ENCODE data around the gene ALCAM. TPM values are rescaled to one million over a fixed set of nuclear protein-coding genes. Genes with fewer than 3 reads are reported as not detected.

The ALCAM gene
- total RNA-seq, 4 donors from 2014 or later: 5.9 to 151 (median 19.0) TPM

DNA sequence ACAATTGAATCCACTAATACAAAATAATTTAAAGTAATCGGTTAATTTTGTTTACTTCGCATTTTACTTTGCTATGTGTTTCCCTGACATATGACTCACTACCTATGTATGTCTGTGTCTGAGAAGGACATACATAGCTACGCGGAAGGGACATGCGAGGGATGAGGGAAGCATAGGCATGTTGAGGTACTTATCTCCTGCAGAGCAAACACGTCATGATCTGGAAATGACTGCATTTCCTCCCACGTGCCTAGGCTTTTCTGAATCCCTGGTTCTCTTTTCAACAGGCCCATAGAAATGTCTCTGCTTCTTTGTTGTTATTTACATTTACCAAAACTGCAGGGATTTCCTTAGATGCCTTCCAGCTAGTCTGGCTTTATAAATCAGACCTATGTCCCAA is 27.5 kb downstream of the ALCAM start:
- intact Hi-C loops (cut with DNase I; ENCODE audit: low total_unique reads): no loop called here
- no peaks in the 10 kb centered on the region for H3K36me3 ChIP-seq
- TF ChIP-seq CTCF (IDR thresholded peaks at IDR 0.05) (no peak), POLR2A (IDR thresholded peaks at IDR 0.05) (no peak)

DNA sequence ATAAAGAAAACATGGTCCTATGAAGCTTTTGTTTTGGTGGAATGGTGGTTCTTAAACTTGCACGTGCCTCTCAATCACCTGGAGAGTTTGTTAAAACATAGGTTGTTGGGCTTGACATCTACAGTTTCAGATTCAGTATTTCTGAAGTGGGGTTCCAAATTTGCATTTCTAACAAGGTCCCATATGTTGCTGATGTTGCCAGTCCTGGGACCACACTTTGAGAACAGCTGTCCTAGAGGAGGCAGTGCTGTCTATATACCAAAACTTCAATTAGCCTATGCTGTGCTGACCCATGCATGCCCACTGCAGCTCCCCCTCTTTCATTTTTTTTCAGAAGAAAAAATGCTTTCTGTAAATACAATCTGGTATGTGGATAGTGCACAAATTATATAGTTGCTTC is 31.3 kb downstream of the ALCAM start:
- no peaks in the 10 kb centered on the region for H3K36me3 ChIP-seq
- no peaks in the 10 kb centered on the region for H3K4me1 ChIP-seq
- no peak for DNase-seq
- intact Hi-C loops (cut with DNase I; ENCODE audit: low total_unique reads): no loop called here
- H3K27ac ChIP-seq: no peak overlapping the region
- H3K4me3 ChIP-seq: no peak overlapping the region
- H3K9me3 ChIP-seq: no peaks in the 10 kb centered on the region
- no peaks in the 10 kb centered on the region for H3K27me3 ChIP-seq
- TF ChIP-seq CTCF (IDR thresholded peaks at IDR 0.05): no peak
- TF ChIP-seq POLR2A (IDR thresholded peaks at IDR 0.05): no peak

More for the DNA sequence above, 27.5 kb downstream of the ALCAM start:
- DNase-seq: no peak
- Histone ChIP-seq H3K4me3 (no peak overlapping the region), H3K27ac (no peak overlapping the region), H3K4me1 (no peaks in the 10 kb centered on the region), H3K27me3 (no peaks in the 10 kb centered on the region), H3K9me3 (no peaks in the 10 kb centered on the region)

DNA sequence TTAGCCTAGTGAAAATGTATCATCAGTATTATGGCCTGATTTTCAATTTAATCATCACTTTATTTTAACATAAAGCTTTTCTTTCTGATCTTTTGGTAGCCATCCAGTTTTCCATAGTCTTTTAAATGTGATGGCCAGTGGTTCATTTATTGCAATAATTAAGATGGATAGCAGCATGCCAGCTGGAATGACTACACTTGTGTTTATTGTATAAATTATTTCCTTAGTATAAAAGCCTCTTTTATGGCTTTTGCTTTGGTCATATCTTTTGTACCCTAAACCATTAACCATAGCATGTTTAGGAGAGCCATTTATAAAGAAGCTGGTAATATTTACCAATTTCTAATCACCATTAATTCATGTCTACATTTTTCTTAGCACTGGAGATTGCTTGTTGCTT is 31.7 kb downstream of the ALCAM start:
- H3K4me3 ChIP-seq: no peak overlapping the region
- no peaks in the 10 kb centered on the region for H3K27me3 ChIP-seq
- intact Hi-C loops (cut with DNase I; ENCODE audit: low total_unique reads): no loop called here
- no peak for DNase-seq
- TF ChIP-seq POLR2A (IDR thresholded peaks at IDR 0.05) (no peak), CTCF (IDR thresholded peaks at IDR 0.05) (no peak)
- no peaks in the 10 kb centered on the region for H3K4me1 ChIP-seq
- H3K27ac ChIP-seq: no peak overlapping the region
- no peaks in the 10 kb centered on the region for H3K9me3 ChIP-seq
- no peaks in the 10 kb centered on the region for H3K36me3 ChIP-seq

GRCh38 chr3:105399062-105399461 is 32.4 kb downstream of the ALCAM start:
- H3K36me3 ChIP-seq: no peaks in the 10 kb centered on the region
- TF ChIP-seq POLR2A (IDR thresholded peaks at IDR 0.05): no peak
- TF ChIP-seq CTCF (IDR thresholded peaks at IDR 0.05): no peak
- H3K27me3 ChIP-seq: no peaks in the 10 kb centered on the region
- no peak overlapping the region for H3K4me3 ChIP-seq
- intact Hi-C loops (cut with DNase I; ENCODE audit: low total_unique reads): no loop called here
- no peak overlapping the region for H3K27ac ChIP-seq
- H3K9me3 ChIP-seq: no peaks in the 10 kb centered on the region
- DNase-seq: no peak
- H3K4me1 ChIP-seq: no peaks in the 10 kb centered on the region

- Histone ChIP-seq H3K4me3 (no peak overlapping the region), H3K4me1 (no peaks in the 10 kb centered on the region), H3K27ac (no peak overlapping the region), H3K36me3 (no peaks in the 10 kb centered on the region), H3K27me3 (no peaks in the 10 kb centered on the region), H3K9me3 (no peaks in the 10 kb centered on the region)
- no peak for TF ChIP-seq POLR2A (IDR thresholded peaks at IDR 0.05)
- no peak for TF ChIP-seq CTCF (IDR thresholded peaks at IDR 0.05)
- no peak for DNase-seq
- intact Hi-C loops (cut with DNase I; ENCODE audit: low total_unique reads): no loop called here
These were observed 32.9 kb downstream of the ALCAM start for GRCh38 chr3:105399611-105400010.

Data from uterus (tissue), 4 donors.